SU-DHL-6 (cell line): ENCODE results near the gene RAP1B.

Source experiments
- H2AFZ ChIP-seq: fragments of 200-600 bp; sonication (generic); 2 replicates; pipeline ENCODE4 v1.6.1; 2014; ENCODE audit warnings: low read depth, mild to moderate bottlenecking, moderate library complexity, mixed read lengths, antibody characterized with exemption, low read length; ENCODE audit not compliant: severe bottlenecking
- H3F3A ChIP-seq: fragments of 200-600 bp; shearing (Covaris generic); 2 replicates; pipeline ENCODE4 v1.6.0; 2016; ENCODE audit warnings: antibody characterized with exemption, mild to moderate bottlenecking; ENCODE audit not compliant: insufficient read depth
- H3K27ac ChIP-seq: fragments of 200-600 bp; sonication (generic); 2 replicates; pipeline ENCODE4 v1.5.1; 2016; ENCODE audit warnings: low read depth, mild to moderate bottlenecking, low read length, moderate library complexity, mixed read lengths
- H3K27me3 ChIP-seq: fragments of 200-600 bp; sonication (generic), shearing (Covaris generic); 2 replicates; pipeline ENCODE4 v1.6.0; 2014; ENCODE audit warnings: mild to moderate bottlenecking, low read length
- H3K36me3 ChIP-seq: fragments of 200-600 bp; sonication (generic); 2 replicates; pipeline ENCODE4 v1.6.1; 2014; ENCODE audit warnings: mild to moderate bottlenecking, low read length, mixed read lengths
- H3K4me2 ChIP-seq: fragments of 300-600, 200-600 bp; shearing (Covaris generic), sonication (generic); 2 replicates; pipeline ENCODE4 v1.6.0; 2014; ENCODE audit warnings: low read length, low read depth, mild to moderate bottlenecking; ENCODE audit not compliant: poor library complexity, severe bottlenecking
- H3K4me3 ChIP-seq: fragments of 200-600 bp; sonication (generic); 2 replicates; pipeline ENCODE4 v1.5.1; 2014; ENCODE audit warnings: antibody characterized with exemption, low read length, mild to moderate bottlenecking, mixed read lengths; ENCODE audit not compliant: insufficient read depth, poor library complexity, severe bottlenecking
- H3K79me2 ChIP-seq: fragments of 200-600 bp; sonication (generic); 2 replicates; pipeline ENCODE4 v1.6.1; 2014; ENCODE audit warnings: mild to moderate bottlenecking, low read length, moderate library complexity; ENCODE audit not compliant: insufficient read depth
- H3K9ac ChIP-seq: fragments of 200-600 bp; sonication (generic); 2 replicates; pipeline ENCODE4 v1.7.0; 2014; ENCODE audit warnings: mild to moderate bottlenecking, low read length
- H3K9me2 ChIP-seq: fragments of 200-600 bp; sonication (generic); replicated peaks from 2 replicates; pipeline ENCODE4 v1.6.1; 2014; ENCODE audit warnings: low read length; ENCODE audit not compliant: insufficient read depth
- H3K9me3 ChIP-seq: fragments of 200-600 bp; sonication (generic); 2 replicates; pipeline ENCODE4 v1.6.1; 2014; ENCODE audit warnings: low read length, mixed read lengths; ENCODE audit not compliant: insufficient read depth
- H4K20me1 ChIP-seq: fragments of 200-600 bp; sonication (generic); 2 replicates; pipeline ENCODE4 v1.6.1; 2014; ENCODE audit warnings: low read depth, mild to moderate bottlenecking, antibody characterized with exemption, low read length, moderate library complexity, mixed read lengths
- EZH2phosphoT487 ChIP-seq: fragments of 200-600 bp; sonication (generic), shearing (Covaris generic); conservative IDR thresholded peaks from 2 replicates; pipeline ENCODE4 v1.6.1; 2018; ENCODE audit warnings: mild to moderate bottlenecking, antibody characterized with exemption, low read length, moderate library complexity, mixed read lengths
- TF ChIP-seq, protein P1 (sequence below): fragments of 200-600 bp; sonication (generic); IDR thresholded peaks from one replicate; pipeline ENCODE4 v1.5.1; 2017; ENCODE audit warnings: antibody characterized with exemption, mild to moderate bottlenecking, low read length, moderate library complexity; ENCODE audit not compliant: insufficient read depth, poor library complexity, severe bottlenecking

Gene RAP1B

DNA sequence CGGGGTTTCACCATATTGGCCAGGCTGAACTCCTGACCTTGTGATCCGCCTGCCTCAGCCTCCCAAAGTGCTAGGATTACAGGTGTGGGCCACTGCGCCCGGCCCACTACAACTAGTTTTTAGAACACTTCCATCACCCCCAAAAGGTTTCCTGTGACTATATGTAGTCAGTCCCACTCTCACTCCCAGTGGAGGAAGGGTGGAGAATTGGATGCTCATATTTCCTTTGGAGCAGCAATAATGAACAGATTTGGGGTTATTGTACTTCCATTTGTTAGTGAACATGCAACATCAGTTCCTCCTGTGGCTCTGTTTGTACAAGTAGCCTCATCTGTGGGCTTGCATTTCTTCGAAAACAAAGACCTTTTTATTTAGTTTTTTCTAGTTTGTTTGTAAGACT is 35.8 kb downstream of the RAP1B start:
- Histone ChIP-seq H3K4me3 (no peak overlapping the region), H3K9ac (no peak overlapping the region), H3K9me2 (no peaks in the 10 kb centered on the region), H2AFZ (no peak overlapping the region), H3K27ac (no peak overlapping the region), H3F3A (peaks cover 4% of the 10 kb centered on the region), H3K9me3 (no peaks in the 10 kb centered on the region), H3K27me3 (no peaks in the 10 kb centered on the region), H4K20me1 (peaks cover 14% of the 10 kb centered on the region), H3K79me2 (peaks cover 83% of the 10 kb centered on the region), H3K4me2 (no peak overlapping the region), H3K36me3 (peaks cover 11% of the 10 kb centered on the region)
- TF ChIP-seq, protein P1, sequence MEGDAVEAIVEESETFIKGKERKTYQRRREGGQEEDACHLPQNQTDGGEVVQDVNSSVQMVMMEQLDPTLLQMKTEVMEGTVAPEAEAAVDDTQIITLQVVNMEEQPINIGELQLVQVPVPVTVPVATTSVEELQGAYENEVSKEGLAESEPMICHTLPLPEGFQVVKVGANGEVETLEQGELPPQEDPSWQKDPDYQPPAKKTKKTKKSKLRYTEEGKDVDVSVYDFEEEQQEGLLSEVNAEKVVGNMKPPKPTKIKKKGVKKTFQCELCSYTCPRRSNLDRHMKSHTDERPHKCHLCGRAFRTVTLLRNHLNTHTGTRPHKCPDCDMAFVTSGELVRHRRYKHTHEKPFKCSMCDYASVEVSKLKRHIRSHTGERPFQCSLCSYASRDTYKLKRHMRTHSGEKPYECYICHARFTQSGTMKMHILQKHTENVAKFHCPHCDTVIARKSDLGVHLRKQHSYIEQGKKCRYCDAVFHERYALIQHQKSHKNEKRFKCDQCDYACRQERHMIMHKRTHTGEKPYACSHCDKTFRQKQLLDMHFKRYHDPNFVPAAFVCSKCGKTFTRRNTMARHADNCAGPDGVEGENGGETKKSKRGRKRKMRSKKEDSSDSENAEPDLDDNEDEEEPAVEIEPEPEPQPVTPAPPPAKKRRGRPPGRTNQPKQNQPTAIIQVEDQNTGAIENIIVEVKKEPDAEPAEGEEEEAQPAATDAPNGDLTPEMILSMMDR = no peak
- no peak for TF ChIP-seq EZH2phosphoT487

GRCh38 chr12:68647507-68647906 is 36.8 kb downstream of the RAP1B start:
- Histone ChIP-seq H3K4me2 (no peak overlapping the region), H3K27ac (no peak overlapping the region), H3K36me3 (peaks cover 17% of the 10 kb centered on the region), H3K27me3 (no peaks in the 10 kb centered on the region), H3K4me3 (no peak overlapping the region), H2AFZ (no peak overlapping the region), H4K20me1 (peaks cover 14% of the 10 kb centered on the region), H3K79me2 (peaks cover 73% of the 10 kb centered on the region), H3K9me3 (no peaks in the 10 kb centered on the region), H3F3A (no peaks in the 10 kb centered on the region; the same call in 1 of the 2 replicates), H3K9ac (no peak overlapping the region), H3K9me2 (no peaks in the 10 kb centered on the region)
- TF ChIP-seq EZH2phosphoT487 = no peak
- TF ChIP-seq, protein P1 = no peak

GRCh38 chr12:68648179-68648578 is 37.5 kb downstream of the RAP1B start:
- peaks cover 14% of the 10 kb centered on the region for H4K20me1 ChIP-seq
- peaks cover 18% of the 10 kb centered on the region for H3K36me3 ChIP-seq
- H3K4me2 ChIP-seq = no peak overlapping the region
- no peak overlapping the region for H3K27ac ChIP-seq
- no peaks in the 10 kb centered on the region; the same call in 1 of the 2 replicates for H3F3A ChIP-seq
- no peaks in the 10 kb centered on the region for H3K9me2 ChIP-seq
- TF ChIP-seq EZH2phosphoT487 = no peak
- TF ChIP-seq, protein P1 = no peak
- H3K27me3 ChIP-seq = no peaks in the 10 kb centered on the region
- peaks cover 66% of the 10 kb centered on the region for H3K79me2 ChIP-seq
- H3K4me3 ChIP-seq = no peak overlapping the region
- H2AFZ ChIP-seq = no peak overlapping the region
- no peaks in the 10 kb centered on the region for H3K9me3 ChIP-seq
- no peak overlapping the region for H3K9ac ChIP-seq
